PC-3 (cell line): Measurements from ENCODE around the gene CD200R1.

Experiments
- CTCF ChIP-seq: fragments of 300-600 bp; sonication (generic); conservative IDR thresholded peaks from 2 replicates; pipeline ENCODE4 v1.5.1; 2017; ENCODE audit warnings: antibody characterized with exemption, low read depth, mild to moderate bottlenecking, low read length
- EZH2 ChIP-seq: fragments of 300-600 bp; sonication (generic); IDR thresholded peaks from one replicate; pipeline ENCODE4 v1.6.1; 2017; ENCODE audit warnings: antibody characterized with exemption, mild to moderate bottlenecking, low read length; ENCODE audit not compliant: unreplicated experiment
- EZH2phosphoT487 ChIP-seq: fragments of 300-600 bp; sonication (generic); IDR thresholded peaks from 2 replicates; pipeline ENCODE4 v1.6.1; 2018; ENCODE audit warnings: mild to moderate bottlenecking, antibody characterized with exemption, low read length, borderline replicate concordance

DNA sequence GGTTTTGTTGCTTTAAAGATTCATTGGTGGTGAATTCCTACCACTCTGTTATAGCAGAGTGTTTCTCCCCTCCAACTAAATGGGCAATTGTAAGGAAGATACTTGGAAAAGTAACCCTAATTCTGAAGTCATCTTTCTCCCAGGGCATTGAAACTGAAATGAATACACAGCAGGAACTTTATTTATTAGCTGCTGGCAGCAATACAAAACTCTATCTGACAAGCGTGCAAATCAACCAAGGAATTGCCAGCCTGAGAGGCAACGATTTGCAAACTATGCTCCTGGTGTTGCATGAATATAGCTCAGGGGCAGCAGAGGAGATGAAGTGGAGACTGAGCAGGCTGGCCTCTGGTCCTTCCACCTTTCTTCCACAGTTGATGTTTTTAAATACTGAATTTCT is 48.9 kb downstream of the CD200R1 start:
- TF ChIP-seq CTCF (no peak), EZH2 (no peak), EZH2phosphoT487 (no peak)
